HG02870 (cell line): ENCODE results near the gene KRTAP10-2.
"Not testable (repeated sequence)": the region's sequence is repeated elsewhere in the genome, so short reads cannot be mapped to it uniquely, and the experiment has no call there.

Experiments
- ATAC-seq: cut with Tn5 transposase; IDR thresholded peaks from one replicate; pipeline ENCODE4 v1.9.1; 2021; ENCODE audit warnings: mild to moderate bottlenecking, moderate library complexity; ENCODE audit not compliant: unreplicated experiment

Gene KRTAP10-2

GRCh38 chr21:44551340-44551961 lies at the start of gene KRTAP10-2:
TSS of gene KRTAP10-2 (minus strand) at chr21:44551505. CDS start at chr21:44551458, 47 bp downstream.
- ATAC-seq = no peak

- not testable (repeated sequence) for ATAC-seq
Measured at GRCh38 chr21:44601091-44601490, 49.8 kb upstream of the KRTAP10-2 start.

DNA sequence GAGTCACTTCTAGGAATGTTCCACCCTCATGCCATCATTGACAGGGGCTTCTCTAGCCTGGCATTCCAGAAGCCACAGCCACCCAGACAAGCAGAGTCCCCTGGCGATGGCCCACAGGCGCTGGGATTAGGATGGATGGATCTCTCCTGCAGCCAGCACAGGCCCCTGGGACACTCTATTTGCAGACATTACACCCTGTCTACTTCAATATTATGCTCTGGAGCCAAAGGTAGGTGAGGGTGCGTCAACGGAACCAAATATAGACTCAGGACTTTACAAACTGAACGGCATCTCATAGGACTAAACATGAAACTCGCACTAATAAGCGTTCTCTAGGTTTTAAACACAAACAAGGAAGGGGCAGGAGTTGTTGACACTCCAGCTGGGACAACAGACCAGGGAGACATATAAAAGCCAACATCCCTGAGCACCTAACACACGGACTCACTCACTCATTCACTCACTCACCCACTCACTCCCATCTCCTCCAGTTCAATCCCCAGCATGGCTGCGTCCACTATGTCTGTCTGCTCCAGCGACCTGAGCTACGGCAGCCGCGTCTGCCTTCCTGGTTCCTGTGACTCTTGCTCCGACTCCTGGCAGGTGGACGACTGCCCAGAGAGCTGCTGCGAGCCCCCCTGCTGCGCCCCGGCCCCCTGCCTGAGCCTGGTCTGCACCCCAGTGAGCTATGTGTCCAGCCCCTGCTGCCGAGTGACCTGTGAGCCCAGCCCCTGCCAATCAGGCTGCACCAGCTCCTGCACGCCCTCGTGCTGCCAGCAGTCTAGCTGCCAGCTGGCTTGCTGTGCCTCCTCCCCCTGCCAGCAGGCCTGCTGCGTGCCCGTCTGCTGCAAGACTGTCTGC lies 49.0 kb upstream of the KRTAP10-2 start, which contains the start of gene KRTAP10-7:
KRTAP10-7 (plus strand) TSS at position 480 of the 861 bp plus-strand sequence; CDS start at position 505, 25 bp downstream.
- not testable (repeated sequence) for ATAC-seq

- ATAC-seq = no peak
Measured at GRCh38 chr21:44599264-44600029, 48.1 kb upstream of the KRTAP10-2 start.

GRCh38 chr21:44598061-44598460 lies 46.8 kb upstream of the KRTAP10-2 start:
- ATAC-seq = no peak

DNA sequence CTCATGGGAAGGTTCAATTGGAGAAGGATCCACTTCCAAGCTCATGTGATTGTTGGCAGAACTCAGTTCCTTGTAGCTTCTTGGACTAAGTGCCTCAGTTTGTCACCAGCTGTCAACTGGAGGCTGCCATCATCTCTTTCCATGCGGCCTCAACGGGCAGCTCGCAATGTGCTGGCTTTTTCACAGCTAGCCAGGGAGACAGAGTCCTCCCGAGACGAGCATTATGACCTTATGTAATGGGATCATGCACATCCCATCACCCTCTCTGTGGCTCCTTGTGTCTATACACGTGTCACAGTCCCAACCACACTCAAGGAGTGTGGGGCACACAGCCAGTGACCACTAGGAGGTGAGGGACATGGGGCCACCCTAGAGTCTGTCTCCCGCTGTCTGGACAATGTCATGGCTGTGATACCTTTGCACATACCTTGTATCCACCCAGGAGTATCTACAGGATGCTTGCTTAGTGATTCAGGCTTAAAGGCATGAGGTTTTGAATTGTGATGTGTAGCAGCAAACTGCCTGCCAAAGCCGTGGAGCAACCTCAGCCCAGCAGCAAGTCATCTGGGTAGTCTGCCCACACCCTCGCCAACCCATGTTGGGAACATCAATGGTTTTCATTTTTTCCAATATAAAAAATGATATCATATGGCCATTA lies 44.9 kb upstream of the KRTAP10-2 start:
- no peak for ATAC-seq

DNA sequence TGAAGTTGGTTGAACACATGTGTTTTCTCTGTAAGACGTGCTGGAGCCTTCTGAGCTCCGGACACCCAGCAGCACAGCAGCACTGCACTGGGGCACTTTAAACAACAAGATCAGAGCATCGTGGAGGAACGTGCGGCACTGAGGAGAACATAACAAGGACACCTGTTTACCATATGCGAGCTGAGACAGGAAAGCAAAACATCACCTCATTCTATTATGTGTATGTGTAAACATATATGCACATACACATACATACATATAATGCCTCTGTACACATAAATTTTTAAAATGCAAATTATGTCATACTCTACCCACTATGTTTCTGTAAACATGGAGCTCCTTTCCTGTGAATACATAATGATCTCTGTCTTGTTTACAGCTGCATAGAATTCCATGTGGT lies 44.2 kb upstream of the KRTAP10-2 start:
- ATAC-seq = no peak

GRCh38 chr21:44594406-44594916 lies 43.2 kb upstream of the KRTAP10-2 start:
- no peak for ATAC-seq

GRCh38 chr21:44593598-44594405 lies 42.5 kb upstream of the KRTAP10-2 start:
- ATAC-seq = no peak

DNA sequence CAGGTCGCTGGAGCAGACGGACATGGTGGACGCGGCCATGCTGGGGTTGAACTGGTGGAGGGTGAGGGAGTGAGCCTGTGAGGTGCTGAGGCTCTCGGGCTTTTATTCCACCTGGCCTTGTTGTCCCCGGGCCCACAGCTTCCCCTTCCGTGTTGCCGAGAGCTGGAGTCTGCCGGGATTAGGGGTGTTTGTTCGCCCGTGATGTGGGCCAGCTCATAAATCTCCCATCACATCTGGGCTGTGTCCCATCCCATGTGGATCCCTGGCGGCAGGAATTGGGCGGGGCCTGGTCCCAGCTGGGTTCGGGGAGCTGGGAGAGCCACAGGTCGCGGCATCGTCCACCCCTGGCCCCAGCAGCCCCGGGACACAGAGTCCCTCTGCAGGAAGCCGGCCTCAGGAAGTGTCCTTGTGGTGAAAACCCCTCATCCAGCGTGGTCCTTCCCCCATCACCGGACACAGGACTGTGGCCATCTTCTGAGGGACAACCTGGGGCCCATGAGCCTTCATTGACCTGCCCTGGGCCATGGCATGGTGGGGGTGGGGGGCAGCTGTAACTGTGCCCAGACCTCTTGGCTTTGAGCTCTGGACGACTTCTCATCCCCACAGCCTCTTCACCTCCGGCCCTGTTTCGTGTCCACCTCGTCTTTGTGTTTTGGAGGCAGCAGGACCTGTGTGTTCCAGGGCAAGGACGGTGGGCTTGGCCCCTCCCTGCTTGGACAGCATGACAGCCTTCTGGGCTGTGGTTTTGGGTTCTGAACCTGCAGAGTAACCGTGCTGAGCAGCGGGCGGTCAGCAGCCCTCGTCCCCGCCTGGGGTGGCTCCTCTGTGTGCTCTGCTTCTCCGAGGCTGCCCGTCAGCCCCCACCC lies 41.4 kb upstream of the KRTAP10-2 start, which contains the start of gene KRTAP10-6:
KRTAP10-6 (minus strand) TSS at position 60 of the 866 bp plus-strand sequence; CDS start at position 39, 21 bp downstream.
- ATAC-seq = no peak

- not testable (repeated sequence) for ATAC-seq
Measured at GRCh38 chr21:44591801-44592130, 40.5 kb upstream of the KRTAP10-2 start.

DNA sequence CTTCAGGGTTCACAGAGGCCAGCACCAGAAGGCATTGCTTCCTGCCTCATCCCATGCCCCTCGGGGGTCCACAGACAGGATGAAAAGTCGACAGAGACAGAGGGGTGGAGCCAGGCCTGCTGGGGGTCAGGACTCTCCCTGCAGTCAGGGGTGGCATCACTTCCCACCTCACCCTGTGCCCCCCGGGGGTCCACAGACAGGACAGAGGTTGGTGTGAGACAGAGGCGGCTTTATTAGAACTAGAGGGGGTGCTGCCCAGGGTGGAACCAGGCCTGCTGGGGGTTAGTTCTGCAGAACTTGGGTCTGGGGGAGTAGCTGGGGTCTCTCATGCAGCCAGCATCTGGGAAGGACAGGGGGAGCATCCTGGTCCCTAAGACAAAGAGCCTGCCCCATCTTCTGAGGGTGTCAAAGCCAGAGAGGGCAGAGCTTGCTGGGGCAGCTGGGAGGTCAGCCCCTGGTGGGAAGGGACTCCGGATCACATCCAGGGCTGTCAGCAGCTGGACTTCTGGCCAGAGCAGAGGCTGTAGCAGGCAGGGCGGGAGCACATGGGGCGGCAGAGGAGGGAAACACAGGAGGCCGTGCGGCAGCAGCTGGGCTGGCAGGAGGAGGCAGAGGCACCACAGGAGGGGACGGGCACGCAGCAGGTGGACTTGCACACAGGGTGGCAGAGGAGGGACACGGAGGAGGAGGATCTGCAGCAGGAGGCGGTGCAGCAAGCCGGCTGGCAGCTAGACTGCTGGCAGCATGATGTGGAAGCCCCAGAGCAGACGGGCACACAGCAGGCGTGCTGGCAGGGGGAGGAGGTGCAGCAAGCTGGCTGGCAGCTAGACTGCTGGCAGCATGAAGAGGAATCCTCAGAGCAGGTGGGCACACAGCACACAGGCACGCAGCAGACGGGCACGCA lies 39.8 kb upstream of the KRTAP10-2 start:
- ATAC-seq = not testable (repeated sequence)

GRCh38 chr21:44590311-44590721 lies 39.0 kb upstream of the KRTAP10-2 start:
- ATAC-seq = no peak

DNA sequence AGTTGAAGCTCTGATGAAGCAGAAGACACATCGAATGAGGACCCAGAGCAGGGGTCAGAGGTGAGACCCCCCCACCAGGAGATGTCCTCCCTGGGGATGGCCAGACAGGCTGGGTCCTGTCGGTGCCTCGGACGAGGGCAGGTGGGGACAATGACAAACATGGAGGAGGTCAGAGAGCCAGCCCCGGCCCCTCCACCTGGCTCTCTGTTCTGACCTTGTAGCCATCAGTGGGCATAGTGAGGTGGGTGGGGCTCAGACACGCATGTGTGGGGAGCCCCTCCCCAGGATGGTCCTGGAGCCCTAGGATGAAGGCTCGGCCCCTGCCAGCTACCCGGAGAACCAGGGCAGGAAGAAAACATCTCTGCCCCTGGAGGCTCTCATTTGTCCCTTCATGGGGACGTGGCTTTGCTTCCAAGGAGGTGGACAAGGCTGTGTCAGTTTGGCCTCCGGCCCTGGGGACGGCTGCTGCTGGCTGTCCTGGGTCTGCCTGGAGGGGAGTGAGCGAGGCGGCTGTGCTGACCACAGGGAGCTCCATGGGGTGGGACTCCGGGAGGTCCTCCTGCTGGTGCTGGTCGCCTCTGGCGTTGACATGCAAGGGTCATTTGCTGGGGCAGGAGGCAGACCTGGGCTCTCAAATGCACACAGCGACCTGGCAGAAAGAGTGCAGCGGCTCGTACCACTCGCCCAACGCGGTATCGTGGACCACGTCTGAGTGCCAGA lies 38.4 kb upstream of the KRTAP10-2 start:
- ATAC-seq = no peak

GRCh38 chr21:44589094-44589493 lies 37.8 kb upstream of the KRTAP10-2 start:
- no peak for ATAC-seq

- no peak for ATAC-seq
Measured at GRCh38 chr21:44585892-44586291, 34.6 kb upstream of the KRTAP10-2 start.

DNA sequence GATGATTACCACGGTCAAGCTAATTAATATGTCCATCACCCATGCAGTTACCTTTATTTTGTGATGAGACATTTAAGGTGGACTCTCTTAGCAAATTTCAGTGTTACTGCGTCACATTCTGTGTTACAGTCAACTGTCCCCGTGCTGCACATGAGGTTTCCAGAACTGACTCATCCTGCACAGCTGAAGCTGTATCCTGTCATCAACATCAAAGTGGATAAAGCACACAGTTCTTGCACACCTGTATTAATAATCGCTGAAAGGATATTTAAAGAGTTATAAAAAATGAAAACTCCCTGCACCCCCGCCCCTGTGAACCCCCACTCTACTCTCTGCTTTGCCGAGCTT lies 32.5 kb upstream of the KRTAP10-2 start:
- ATAC-seq = no peak
